Body of pancreas (tissue), 4 donors: ENCODE results near the gene ODAD3.

Experiments used
- CTCF ChIP-seq, 7 experiments: fragments of 450-650 bp in 4 of 7; fragments of 200-600 bp in 3 of 7; sonication (generic) in 3 of 7; IDR thresholded peaks; one replicate each; pipeline ENCODE4 v1.5.1; 2016 to 2019; ENCODE audit warnings: antibody characterized with exemption in 7 of 7
- POLR2A ChIP-seq, 3 donors: fragments of 450-650 bp; IDR thresholded peaks; one replicate each; pipeline ENCODE4 v1.6.1; 2016; ENCODE audit warnings: antibody characterized with exemption in 3 of 3, mild to moderate bottlenecking in 2 of 3

DNA sequence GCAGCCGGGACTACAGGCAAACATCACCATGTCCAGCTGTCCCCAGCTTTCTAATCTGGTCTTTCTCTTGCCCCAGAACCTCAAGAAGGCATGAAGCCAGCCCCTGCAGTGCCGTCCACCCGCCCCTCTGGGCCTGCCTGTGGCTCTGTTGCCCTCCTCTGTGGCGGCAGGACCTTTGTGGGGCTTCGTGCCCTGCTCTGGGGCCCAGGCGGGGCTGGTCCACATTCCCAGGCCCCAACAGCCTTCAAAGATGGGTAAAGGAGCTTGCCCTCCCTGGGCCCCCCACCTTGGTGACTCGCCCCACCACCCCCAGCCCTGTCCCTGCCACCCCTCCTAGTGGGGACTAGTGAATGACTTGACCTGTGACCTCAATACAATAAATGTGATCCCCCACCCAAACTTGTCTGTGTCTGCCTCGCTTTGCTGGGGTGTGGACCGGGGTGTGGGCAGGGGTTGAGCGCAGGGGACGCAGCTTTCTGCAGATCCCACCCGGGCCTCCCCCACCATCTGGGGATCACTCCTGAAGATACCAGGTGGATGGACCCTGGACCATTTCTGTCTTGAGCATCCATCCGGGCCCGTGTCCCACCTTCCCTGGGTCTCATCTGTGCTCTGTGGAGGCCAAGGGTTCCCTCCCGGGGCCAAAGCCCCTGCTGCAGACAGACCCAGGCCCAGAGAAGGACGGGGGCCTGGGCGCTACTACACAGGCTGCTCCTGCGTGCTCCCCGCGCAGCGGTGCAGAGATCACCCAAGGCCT, 15.8 kb upstream of the ODAD3 start:
- TF ChIP-seq CTCF (IDR thresholded peaks at IDR 0.05): no peak
- TF ChIP-seq POLR2A (IDR thresholded peaks at IDR 0.05): no peak
